ENCODE results near the gene GNG4. TPM values are rescaled to one million over a fixed set of nuclear protein-coding genes. Genes with fewer than 3 reads are reported as not detected.
A peak's percentile ranks its signal among the peaks of the same experiment; 100 is the strongest.

GNG4 gene
- total RNA-seq, 1 donor from 2014 or later, result 3.8 TPM

- Histone ChIP-seq H3K4me3 (ENCODE audit: insufficient read depth, low read depth, low read length) (no peak overlapping the region), H3K9me3 (ENCODE audit: insufficient read depth, low read depth, low read length) (no peaks in the 10 kb centered on the region), H3K27ac (ENCODE audit: low read depth, low read length) (no peak overlapping the region), H3K4me1 (ENCODE audit: insufficient read depth, low read length) (no peaks in the 10 kb centered on the region), H3K36me3 (ENCODE audit: insufficient read depth, low read length) (no peaks in the 10 kb centered on the region), H3K4me2 (ENCODE audit: low read length) (no peak overlapping the region), H3K9ac (ENCODE audit: low read length) (no peak overlapping the region), H3K27me3 (ENCODE audit: insufficient read depth, low read length) (peaks cover 3% of the 10 kb centered on the region), H4K20me1 (ENCODE audit: insufficient read depth, low read length) (no peaks in the 10 kb centered on the region), H3K79me2 (ENCODE audit: insufficient read depth, low read length) (no peaks in the 10 kb centered on the region), H2AFZ (ENCODE audit: low read depth, low read length) (no peak overlapping the region)
- H3K36me3 Mint-ChIP-seq (ENCODE audit: low read depth, unreplicated experiment), result peaks cover 3% of the 10 kb centered on the region
- FAIRE-seq, result no peak
- peaks cover 4% of the 10 kb centered on the region for H3K9me3 Mint-ChIP-seq (ENCODE audit: unreplicated experiment)
- H3K4me1 Mint-ChIP-seq (ENCODE audit: low read depth, unreplicated experiment), result no peaks in the 10 kb centered on the region
- no peak for DNase-seq (ENCODE audit: low read depth)
- H3K27ac Mint-ChIP-seq (ENCODE audit: unreplicated experiment), result no peak overlapping the region
- TF ChIP-seq CTCF (IDR thresholded peaks at IDR 0.05; ENCODE audit: insufficient read depth, low read depth, low read length) (no peak), EZH2 (IDR thresholded peaks at IDR 0.05; ENCODE audit: insufficient read depth, low read length) (no peak)
- H3K4me3 Mint-ChIP-seq (ENCODE audit: unreplicated experiment), result no peak overlapping the region
- peaks cover 10% of the 10 kb centered on the region for H3K27me3 Mint-ChIP-seq (ENCODE audit: low read depth, unreplicated experiment)
Observed at GRCh38 chr1:235657269-235657668, 7.7 kb upstream of the GNG4 start.

- peaks cover 4% of the 10 kb centered on the region for H3K9me3 ChIP-seq (ENCODE audit: insufficient read depth, low read depth, low read length)
- Mint-ChIP-seq H3K27me3 (ENCODE audit: low read depth, unreplicated experiment) (peaks cover 33% of the 10 kb centered on the region), H3K9me3 (ENCODE audit: unreplicated experiment) (peaks cover 11% of the 10 kb centered on the region), H3K36me3 (ENCODE audit: low read depth, unreplicated experiment) (no peaks in the 10 kb centered on the region), H3K27ac (ENCODE audit: unreplicated experiment) (no peak overlapping the region), H3K4me3 (ENCODE audit: unreplicated experiment) (no peak overlapping the region), H3K4me1 (ENCODE audit: low read depth, unreplicated experiment) (peaks cover 3% of the 10 kb centered on the region)
- no peak for DNase-seq (ENCODE audit: low read depth)
- H3K79me2 ChIP-seq (ENCODE audit: insufficient read depth, low read length), result no peaks in the 10 kb centered on the region
- FAIRE-seq, result no peak
- peaks cover 11% of the 10 kb centered on the region for H3K4me1 ChIP-seq (ENCODE audit: insufficient read depth, low read length)
- H2AFZ ChIP-seq (ENCODE audit: low read depth, low read length), result no peak overlapping the region
- no peaks in the 10 kb centered on the region for H3K36me3 ChIP-seq (ENCODE audit: insufficient read depth, low read length)
- no peaks in the 10 kb centered on the region for H4K20me1 ChIP-seq (ENCODE audit: insufficient read depth, low read length)
- no peak overlapping the region for H3K9ac ChIP-seq (ENCODE audit: low read length)
- no peak overlapping the region for H3K4me2 ChIP-seq (ENCODE audit: low read length)
- H3K4me3 ChIP-seq (ENCODE audit: insufficient read depth, low read depth, low read length), result no peak overlapping the region
- peaks cover 28% of the 10 kb centered on the region for H3K27me3 ChIP-seq (ENCODE audit: insufficient read depth, low read length)
- no peak overlapping the region for H3K27ac ChIP-seq (ENCODE audit: low read depth, low read length)
- TF ChIP-seq CTCF (IDR thresholded peaks at IDR 0.05; ENCODE audit: insufficient read depth, low read depth, low read length) (no peak), EZH2 (IDR thresholded peaks at IDR 0.05; ENCODE audit: insufficient read depth, low read length) (no peak)
Observed at GRCh38 chr1:235652364-235652763, 2.8 kb upstream of the GNG4 start.

GRCh38 chr1:235651170-235651806, 1.7 kb upstream of the GNG4 start:
- Mint-ChIP-seq H3K9me3 (ENCODE audit: unreplicated experiment) (peaks cover 9% of the 10 kb centered on the region), H3K4me3 (ENCODE audit: unreplicated experiment) (peak overlapping the region; percentile 76), H3K4me1 (ENCODE audit: low read depth, unreplicated experiment) (peaks cover 3% of the 10 kb centered on the region), H3K27me3 (ENCODE audit: low read depth, unreplicated experiment) (peaks cover 41% of the 10 kb centered on the region), H3K27ac (ENCODE audit: unreplicated experiment) (peak overlapping the region; percentile 20), H3K36me3 (ENCODE audit: low read depth, unreplicated experiment) (no peaks in the 10 kb centered on the region)
- Histone ChIP-seq H3K9ac (ENCODE audit: low read length) (no peak overlapping the region), H3K4me3 (ENCODE audit: insufficient read depth, low read depth, low read length) (no peak overlapping the region), H3K79me2 (ENCODE audit: insufficient read depth, low read length) (no peaks in the 10 kb centered on the region), H3K4me2 (ENCODE audit: low read length) (peak overlapping the region; percentile 84), H3K27me3 (ENCODE audit: insufficient read depth, low read length) (peaks cover 35% of the 10 kb centered on the region), H3K27ac (ENCODE audit: low read depth, low read length) (no peak overlapping the region), H4K20me1 (ENCODE audit: insufficient read depth, low read length) (no peaks in the 10 kb centered on the region), H3K36me3 (ENCODE audit: insufficient read depth, low read length) (no peaks in the 10 kb centered on the region), H3K9me3 (ENCODE audit: insufficient read depth, low read depth, low read length) (peaks cover 4% of the 10 kb centered on the region), H3K4me1 (ENCODE audit: insufficient read depth, low read length) (peaks cover 11% of the 10 kb centered on the region), H2AFZ (ENCODE audit: low read depth, low read length) (no peak overlapping the region)
- DNase-seq (ENCODE audit: low read depth), result no peak
- FAIRE-seq, result no peak
- TF ChIP-seq EZH2 (IDR thresholded peaks at IDR 0.05; ENCODE audit: insufficient read depth, low read length), result no peak
- no peak for TF ChIP-seq CTCF (IDR thresholded peaks at IDR 0.05; ENCODE audit: insufficient read depth, low read depth, low read length)

All from astrocyte (in vitro differentiated cells and primary cell).